Activated naive CD4-positive, alpha-beta T cell treated with anti-CD3 and anti-CD28 coated beads, Interleukin-2, amount 50 U/mL, for 16 hours (primary cell): ENCODE data around the gene RAP2A.
A peak's percentile ranks its signal among the peaks of the same experiment; 100 is the strongest.

Source experiments
- DNase-seq: peaks from one replicate; pipeline ENCODE4 v3.0.0-alpha.2; 2020

RAP2A gene

DNA sequence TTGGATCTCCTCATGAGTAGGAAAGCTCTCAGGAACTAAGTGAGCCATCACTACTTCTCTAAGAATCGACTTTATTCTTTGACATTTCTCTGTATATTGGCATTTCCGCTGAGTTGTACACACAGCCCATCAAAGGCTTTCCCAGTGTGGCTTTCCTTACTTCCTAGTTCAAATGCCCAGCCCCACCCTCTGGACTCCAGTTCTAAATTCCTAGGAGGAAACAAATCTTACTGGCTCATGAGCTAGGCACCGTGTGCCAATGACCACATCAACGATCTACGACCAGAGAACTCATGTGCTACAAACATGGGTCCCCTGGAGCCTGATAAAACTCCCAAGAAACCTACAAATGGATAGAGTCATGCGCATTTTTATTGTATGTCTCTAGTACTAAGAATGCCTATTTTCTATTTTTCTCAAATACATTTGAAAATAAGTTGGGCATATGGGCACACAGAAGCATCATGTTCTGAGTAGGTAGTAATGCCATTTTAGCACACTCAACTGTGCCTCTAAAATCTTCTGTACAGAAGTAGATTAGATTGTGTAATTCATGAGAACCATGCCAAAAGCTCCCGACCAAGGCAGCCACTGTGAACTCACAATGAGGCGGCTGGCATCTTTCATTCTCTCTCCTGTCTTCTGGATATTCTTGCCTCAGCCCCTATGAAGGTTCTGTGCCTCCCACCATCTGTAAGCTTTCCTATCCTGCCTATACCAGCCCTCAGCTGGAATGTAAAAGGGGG is 10.5 kb upstream of the RAP2A start:
- DNase-seq: no peak

DNA sequence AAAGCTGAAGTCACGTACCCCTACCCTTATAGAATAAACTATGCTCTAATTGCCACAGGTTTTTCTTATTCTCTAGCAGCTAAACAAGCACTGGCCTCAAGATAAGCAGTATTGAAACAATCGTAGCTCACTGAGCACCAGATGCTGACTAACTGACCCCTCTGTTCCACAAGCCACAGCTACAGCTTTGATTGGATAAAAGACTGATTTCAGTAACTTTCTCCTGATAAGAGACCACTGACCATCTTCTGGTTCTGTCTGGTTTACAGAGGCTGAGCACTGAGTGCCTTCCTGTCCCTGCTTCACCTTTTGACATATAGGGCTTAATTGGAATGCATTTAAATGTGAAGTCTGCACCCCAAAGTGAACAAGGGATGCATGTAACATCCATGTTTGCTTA is 8.4 kb upstream of the RAP2A start:
- DNase-seq: no peak

DNA sequence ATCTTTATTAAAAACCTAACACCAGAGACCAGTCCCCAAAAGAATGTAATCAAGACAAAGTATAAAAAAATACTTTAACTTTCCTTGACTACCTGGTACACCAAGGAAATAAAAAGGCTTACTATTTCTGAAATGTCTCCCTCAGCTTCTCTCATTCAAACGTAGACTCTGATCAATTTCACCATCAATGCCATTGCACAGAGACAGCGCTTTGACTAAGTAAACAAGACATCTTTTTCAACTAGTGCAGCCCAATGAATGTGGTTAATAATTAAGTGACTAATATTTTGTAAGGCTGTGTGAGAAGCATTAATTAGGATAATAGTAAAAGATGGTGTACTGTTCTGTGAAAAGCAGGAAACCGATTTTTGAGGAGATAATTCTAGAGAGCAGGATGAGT is 7.3 kb upstream of the RAP2A start:
- DNase-seq: no peak

DNA sequence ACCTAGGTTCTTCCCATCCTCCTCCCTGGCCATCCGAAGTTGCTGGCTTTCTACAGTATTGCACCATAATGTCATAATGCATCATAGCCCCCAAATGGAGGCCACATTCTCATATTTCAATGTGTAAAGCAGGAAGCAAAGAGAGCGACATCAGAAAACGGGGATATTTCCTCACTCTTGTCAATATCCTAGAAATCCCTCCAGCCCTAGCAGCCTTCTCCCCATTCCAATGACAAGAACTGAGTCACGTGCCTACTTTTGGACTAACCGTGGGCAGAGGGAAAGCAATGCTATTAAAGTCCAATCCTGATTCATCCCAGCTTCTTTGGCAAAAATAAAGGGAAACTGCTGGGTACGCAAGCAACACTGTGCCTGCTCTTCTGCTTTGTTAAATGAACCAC is 4.3 kb upstream of the RAP2A start:
- no peak for DNase-seq

DNA sequence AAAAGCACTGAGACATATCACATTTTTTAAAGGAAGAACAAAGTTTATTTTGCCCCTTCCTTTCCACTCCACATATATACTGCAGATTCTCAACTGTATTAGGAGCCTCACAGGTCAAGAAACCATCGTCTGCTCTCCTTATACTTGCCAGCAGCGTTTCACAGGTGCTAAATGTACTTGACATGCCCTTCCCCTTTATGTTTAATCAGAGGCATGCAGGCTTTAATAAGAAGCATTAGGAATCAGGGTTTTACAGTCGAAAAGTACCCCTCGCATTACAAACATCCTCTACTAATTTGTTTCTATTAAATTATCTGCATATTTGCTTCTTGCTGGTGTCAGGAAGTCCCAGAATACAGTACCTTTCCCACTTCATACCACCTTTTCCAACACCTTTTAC is 3.7 kb upstream of the RAP2A start:
- DNase-seq: no peak

DNA sequence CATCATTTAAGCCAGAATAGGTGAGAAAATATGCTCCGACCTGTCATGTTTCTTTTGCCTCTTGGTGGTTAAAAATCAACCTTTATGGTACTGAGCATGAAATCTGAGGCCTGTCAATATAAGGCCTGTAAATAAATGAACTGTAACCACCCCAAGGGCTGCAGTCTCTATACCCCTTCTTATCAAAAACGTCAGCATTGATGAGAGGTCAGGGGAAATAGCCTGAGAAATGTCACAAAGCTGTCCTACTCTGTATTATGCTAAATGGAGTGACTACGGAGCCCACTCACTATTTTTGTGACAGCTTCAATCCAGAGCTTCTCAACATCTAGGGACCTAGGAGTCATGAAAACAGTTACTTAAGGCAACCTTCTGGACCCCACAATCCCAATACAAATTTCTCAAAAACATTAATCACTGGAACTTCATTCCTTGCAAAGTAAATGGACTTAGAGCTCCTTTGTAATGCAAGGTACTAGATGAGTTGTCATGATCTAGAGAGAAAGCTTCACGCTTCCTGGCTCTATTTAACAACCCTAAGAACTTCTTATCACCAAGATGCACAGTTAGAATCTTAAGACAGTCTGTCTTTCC is 2.7 kb upstream of the RAP2A start:
- DNase-seq: no peak

DNA sequence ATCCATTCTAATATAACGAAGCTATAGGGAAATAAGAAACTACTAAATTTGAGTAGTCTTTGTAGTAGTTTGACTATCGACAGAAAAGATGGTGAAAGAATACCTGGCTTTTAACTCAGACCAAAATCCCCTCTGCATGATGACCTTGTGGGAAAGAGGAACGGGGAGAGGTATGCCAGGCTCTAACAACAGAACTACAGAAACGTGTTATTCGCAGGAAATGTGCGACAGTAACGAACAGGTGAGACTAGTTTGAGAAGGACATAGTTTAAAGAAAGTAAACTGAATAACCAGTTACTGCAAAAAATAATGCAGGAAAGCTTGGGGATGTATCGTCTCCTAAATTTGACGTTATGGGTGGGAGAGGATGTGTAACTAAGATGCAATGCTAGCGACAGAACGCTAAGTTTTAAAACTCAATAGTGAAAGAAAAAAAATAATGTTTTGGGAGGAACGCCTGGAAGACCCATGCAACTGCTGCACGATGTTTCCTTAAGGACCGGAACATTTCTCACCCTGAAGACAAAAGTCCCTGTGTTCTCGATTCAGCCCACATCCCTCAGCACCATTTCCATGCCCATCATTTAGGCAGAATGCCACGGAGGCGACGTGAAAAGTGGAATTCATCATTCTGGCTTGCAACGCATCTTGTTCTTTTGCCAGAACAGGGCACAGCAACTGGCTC is 1.6 kb upstream of the RAP2A start:
- no peak for DNase-seq

DNA sequence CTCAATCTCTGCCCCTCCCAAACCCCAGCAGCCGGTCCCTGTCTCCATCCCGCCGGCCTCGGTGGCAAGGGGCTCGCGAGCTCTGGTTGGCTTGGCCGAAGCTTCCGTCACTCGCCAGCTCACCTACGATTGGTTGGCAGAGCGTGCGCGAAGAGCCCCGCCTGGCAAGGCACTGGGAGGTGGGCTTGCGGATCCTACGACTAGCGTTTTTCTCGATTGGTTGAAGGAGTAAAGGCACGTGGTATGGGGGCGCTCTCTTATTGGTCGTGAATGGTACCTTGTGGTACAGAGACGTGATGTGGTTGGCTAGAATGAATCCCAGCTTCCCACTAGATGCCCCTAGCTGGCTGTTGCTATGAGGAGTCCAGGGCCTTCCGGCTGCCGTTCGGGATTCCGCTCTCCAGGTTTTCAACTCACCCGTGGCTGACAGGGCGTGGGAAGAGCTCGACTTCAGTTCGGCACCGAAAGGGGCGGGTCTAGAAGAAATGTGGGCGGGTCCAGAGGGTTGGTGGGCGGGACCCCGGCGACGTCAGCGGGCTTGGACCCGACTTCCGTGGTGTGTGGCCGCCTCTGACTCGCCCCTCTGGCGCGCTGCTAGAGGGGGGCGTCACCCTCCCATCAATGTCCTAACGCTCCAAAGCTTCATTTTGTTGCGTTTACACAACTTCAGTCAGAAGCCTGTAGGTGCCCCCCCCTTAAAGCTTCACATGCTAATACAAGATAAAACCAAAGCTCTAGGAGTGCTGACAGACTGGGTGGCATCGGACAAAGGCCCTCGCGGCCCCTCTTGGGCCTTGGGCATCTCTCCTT is 847 bp upstream of the RAP2A start:
- DNase-seq: peak; percentile 97

DNA sequence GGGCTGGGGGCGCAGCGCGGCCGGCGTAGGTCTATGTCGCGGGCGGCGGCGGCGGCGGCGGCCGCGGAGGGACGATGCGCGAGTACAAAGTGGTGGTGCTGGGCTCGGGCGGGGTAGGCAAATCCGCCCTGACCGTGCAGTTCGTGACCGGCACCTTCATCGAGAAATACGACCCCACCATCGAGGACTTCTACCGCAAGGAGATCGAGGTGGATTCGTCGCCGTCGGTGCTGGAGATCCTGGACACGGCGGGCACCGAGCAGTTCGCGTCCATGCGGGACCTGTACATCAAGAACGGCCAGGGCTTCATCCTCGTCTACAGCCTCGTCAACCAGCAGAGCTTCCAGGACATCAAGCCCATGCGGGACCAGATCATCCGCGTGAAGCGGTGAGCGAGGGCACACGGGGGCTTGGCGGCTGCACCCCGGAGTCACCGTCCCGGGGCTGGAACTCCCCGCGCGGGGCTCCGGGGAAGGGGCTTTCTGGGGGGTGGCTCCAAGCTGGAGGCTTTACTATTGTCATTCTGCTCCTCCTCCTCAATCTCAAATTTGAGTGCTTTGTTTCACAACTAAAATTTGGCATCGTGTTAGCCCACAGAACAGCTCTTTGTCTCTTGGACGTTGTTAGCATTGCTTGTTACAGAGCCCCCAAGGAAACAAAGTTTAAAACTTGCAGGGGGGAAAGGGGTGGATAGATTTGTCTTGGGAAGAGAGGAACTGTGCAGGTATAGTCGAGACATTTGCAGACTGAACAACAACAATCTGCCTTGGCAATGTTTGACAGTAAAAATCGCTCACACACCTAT is 630 bp downstream of the RAP2A start:
- peak; percentile 37 for DNase-seq

DNA sequence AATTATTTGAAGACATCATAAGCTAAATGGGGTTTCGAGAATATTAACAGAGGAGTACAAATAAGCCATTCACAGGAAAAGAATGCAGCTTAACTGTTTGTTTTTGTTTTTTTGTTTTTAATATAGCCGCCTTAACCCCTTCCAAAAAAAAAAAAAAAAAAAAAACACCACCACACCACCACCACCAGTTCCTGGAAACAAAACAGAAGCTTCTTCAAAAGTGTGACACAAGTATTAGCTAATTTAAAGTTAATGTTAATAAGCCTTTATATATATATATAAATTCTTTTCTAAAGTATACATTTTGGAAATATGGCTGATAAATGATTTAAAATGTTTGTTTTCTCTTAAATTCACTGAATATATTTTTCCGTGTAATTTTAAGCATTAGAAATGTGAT is 1.4 kb downstream of the RAP2A start:
- no peak for DNase-seq

DNA sequence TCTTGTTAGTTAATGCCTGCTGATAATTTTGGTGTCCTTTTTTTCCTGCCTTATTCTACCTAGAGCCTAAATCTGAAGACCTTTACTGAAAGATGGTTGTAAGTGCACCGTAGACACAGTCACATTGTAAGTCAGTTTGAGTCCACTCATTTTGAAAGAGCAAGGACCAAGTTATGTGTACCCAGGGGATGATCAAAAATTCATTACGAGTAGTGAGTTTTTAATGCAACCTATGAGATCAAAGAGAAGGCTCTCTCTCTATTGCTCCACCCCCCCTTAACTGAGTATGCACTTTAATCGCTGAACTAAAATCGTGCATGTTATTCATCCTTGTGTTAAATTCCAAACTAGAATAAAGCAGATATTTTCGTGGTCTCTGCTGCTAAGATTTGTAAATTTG is 1.8 kb downstream of the RAP2A start:
- DNase-seq: no peak

DNA sequence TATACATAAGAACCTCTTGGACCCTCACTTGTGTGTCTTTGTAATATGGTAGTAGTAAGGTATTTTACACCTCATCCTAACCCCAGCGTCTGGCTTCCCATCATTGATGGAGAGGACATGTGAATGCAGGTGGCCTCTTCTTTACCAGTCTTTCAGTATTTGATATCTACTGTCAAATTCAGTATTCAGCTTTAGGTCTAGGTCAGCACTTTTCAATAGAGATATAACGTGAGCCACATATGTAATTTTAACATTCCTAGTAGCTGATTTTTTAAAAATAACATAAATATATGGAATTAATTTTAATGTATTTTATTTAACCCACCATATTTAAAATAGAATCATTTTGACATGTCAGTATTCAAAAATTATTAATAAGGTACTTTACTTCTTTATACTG is 2.9 kb downstream of the RAP2A start:
- DNase-seq: no peak

DNA sequence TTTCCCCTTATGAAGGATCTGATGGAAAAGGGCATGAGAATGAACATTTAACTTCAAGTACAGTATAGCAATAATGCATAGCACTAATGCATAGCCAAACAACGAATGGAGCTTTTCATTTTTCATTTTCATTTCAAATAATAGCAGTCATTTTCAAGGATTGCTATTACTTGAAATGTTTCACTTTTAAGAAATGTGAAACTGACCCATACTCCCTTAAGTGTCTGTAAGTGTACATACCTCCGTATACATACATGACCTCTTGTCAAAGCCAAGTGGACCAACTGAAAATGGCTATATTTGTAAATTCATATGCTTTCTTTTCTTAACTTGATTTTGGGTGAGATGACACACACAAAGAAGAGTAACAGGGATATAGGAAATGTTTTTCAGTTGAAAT is 3.8 kb downstream of the RAP2A start:
- no peak for DNase-seq

DNA sequence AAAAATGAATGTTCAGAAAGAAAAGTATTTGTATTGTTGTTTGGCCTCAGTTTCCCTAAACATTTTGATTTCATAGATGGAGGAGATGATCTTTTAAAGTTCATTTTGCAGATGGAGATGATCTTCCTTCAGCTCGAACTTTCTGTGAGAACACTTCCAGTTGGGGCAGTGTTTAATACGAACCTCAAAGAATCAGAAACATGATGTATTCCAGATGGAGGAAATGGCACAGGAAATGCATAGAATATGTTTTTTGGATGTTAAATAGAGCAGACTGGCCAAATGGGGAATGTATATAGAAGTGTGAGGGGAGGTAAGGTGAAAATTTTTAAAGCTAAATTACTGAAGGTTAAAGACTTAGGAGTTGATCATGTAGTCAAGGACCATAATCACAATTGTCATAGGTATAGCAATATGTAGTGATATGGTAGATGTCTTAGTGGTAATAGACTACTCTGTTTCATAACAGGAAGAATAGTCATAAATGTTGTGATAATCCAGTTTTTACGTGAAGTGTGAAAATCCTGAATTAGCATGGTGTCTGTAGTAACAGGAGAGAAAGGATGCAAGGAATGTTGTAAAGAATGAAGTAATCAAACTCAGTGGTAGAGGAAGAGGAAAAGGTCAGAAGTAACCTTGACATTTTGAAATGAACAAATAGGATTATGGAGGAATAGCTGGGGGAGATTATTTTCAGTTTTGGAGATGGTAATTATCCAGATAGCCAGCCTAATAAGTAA is 5.1 kb downstream of the RAP2A start:
- DNase-seq: no peak

DNA sequence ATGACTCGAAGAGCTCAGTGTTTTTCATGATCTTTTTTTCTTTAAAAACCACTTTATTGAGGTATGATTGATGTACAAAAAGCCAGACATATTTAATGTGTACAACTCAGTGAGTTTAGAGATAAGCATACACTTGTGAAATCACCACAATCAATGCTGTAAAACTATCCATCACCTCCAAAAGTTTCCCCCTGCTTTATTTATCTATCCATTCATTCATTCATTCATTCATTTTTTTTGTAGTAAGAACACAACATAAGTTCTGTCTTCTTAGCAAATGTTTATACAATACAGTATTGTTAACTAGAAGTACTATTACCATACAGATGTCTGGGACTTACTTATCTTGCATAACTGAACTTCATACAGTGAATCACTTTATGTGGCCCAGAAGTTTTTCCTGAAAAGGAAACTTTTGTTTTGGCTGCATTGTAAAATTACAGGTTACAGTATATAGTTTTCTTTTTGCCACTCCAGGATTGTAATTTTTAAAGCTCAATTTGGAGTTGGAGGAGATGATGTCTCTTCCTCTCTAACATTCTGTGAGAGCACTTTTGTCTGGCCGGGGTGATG is 6.7 kb downstream of the RAP2A start:
- no peak for DNase-seq

DNA sequence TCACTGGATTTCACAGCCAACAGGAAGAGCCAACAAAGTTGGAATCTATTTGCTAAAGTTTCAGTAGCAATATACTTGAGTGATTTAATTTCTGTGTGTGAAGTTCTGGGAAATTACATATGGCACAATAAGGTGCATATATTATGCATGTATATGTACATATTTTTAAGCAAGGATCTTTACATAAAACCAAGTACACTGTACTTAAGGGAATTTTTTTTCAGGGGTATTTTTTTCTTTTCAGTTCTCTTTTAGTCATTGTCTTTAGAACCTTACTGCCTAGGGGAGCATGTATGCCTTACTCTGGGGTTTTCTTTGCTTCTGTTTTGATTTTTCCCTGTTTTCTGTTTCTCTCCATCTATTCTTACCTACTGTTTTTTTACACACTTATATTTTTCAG is 7.4 kb downstream of the RAP2A start:
- DNase-seq: no peak

DNA sequence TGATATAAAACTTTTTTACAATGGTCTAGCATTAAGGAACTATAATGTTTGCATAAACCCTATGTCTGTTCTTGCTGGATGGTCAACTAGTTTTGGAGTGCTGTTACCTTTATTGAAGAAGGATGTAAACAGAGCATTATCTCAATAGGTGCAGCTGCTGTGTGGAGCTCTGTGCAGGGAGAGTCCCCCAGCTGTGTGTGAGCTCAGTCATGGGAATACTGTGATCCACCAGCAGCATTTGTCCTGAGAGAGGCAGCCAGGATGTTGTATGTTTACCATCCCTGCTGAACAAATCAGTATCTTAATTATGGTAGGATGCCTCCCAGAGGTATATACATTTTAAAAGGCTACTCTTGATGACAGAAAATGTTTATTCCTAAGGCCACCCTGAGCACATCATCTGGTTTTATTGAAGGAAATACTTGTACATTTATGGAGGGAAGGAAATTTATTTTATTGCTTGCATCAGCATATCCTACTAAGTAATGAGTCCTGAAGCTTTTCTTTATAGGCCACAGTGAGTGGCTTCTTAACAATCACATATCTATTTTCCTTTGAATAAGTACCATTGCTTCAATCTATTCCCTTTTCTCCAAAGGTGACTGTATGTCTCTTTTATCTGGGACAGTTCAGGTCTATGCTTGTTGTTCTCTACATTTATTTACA is 11.7 kb downstream of the RAP2A start:
- no peak for DNase-seq

DNA sequence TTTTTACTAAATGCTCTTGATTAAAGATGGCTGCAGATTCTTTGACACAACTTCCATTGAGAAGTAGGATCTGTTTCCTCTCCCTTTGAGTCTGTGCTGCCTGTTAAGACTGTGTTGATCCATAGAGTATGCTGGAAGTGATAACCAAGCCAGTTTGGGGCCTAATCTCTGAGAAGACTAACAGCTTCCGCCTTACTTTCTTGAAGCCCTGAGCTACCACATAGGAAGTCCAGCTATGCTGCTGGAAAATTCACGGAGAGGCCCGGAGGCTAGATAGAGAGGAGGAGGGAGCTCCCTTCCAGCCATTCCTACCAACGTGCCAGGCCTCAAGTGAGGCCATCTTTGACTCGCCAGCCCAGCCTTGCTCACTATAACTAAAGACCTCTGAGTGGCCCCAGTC is 12.5 kb downstream of the RAP2A start:
- no peak for DNase-seq

DNA sequence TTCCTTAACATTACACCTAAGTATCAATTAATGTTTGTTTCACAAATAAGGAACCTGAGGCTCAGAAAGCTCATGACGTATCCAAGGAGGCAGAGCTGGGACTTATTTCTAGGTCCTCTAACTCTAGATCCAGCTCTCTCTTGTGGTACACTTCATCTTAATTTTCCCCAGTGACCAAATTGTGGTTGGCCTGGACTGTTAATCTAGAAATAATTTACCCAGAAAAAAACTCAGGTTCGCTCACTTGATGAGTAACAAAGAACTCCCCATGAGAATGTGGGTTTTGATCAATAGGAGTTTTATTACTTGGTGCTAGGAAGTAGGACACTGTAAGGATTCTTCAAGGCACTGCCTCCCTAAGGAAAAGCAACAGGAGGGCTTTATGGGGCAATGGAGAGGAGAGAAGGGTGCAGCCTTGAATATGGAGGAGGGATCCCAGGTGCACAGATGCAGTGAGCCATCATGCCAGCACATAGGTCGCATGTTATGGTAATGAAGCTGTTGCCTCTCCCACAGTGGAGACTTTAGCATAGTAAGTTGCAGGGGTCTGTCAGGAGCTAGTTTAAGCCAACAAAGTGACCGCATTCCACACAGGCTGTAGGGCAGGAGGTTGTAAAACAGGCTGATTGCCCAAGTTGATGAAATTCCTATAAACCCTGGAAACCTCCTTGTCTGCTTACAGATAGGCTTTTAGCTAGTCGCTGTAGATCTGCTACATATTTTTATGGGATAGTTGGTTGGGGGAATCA is 14.7 kb downstream of the RAP2A start:
- DNase-seq: no peak

DNA sequence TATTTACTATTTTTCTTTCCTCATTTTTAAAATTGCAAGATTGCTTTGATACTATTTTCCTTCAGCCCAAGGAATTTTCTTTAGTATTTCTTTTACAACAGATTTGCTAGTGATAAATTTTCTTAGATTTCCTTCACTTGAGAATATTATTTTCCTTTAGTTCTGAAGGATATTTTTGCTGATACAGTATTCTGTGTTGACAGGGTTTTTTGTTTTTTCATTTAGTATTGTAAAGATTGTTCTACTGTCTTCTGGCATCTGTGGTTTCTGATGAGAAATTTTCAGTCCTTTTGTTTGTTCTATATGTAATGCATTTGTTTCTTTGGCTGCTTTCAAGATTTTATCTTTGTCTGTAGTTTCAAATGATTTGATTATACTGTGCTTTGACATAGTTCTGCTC is 20.7 kb downstream of the RAP2A start:
- no peak for DNase-seq
